Keratinocyte (primary cell): Measurements from ENCODE around the gene TOP2A.

ENCODE experiments used
- CTCF ChIP-seq, 3 experiments: IDR thresholded peaks in 1 of 3; conservative IDR thresholded peaks in 1 of 3; optimal IDR thresholded peaks in 1 of 3; 2 replicates in 2 of 3; 3 replicates in 1 of 3; pipeline versions ENCODE3 to v1.5.1; 2011; ENCODE audit warnings: low read length in 3 of 3, mild to moderate bottlenecking in 3 of 3, moderate library complexity in 2 of 3, control low read depth in 1 of 3, inconsistent platforms in 1 of 3; ENCODE audit not compliant: insufficient read depth in 2 of 3; ENCODE audit errors: extremely low read depth in 1 of 3
- EZH2 ChIP-seq: IDR thresholded peaks from one replicate; pipeline ENCODE4 v1.6.1; 2012; ENCODE audit warnings: inconsistent platforms, mild to moderate bottlenecking, low read length, moderate library complexity

- TF ChIP-seq CTCF (optimal IDR thresholded peaks at IDR 0.05 in 1 of 3, IDR thresholded peaks at IDR 0.05 in 1 of 3, conservative IDR thresholded peaks at IDR 0.05 in 1 of 3; ENCODE audit: extremely low read depth in 1 of 3, insufficient read depth in 2 of 3, low read length in 3 of 3) = no peak
- no peak for TF ChIP-seq EZH2
These were observed 2.0 kb upstream of the TOP2A start for GRCh38 chr17:40419559-40420331.
